ELF-1 (cell line): Measurements from ENCODE around the gene NR6A1.
A peak's percentile ranks its signal among the peaks of the same experiment; 100 is the strongest.

ENCODE experiments used
- DNase-seq: peaks from one replicate; pipeline ENCODE4 v3.0.0-alpha.2; 2016; ENCODE audit warnings: low read depth, low spot score

NR6A1 gene

GRCh38 chr9:124526174-124526573, 244.9 kb downstream of the NR6A1 start:
- no peak for DNase-seq

GRCh38 chr9:124522121-124523098, 248.7 kb downstream of the NR6A1 start:
- DNase-seq = peak; percentile 68

GRCh38 chr9:124521142-124521541, 250.0 kb downstream of the NR6A1 start:
- DNase-seq = no peak

- no peak for DNase-seq
Observed at GRCh38 chr9:124520206-124520596, 250.9 kb downstream of the NR6A1 start.

GRCh38 chr9:124518116-124518515, 253.0 kb downstream of the NR6A1 start:
- DNase-seq = no peak

- peak; percentile 76 for DNase-seq
Observed at GRCh38 chr9:124517600-124517999, 253.5 kb downstream of the NR6A1 start.

- DNase-seq = no peak
Observed at GRCh38 chr9:124514874-124515273, 256.2 kb downstream of the NR6A1 start.

- no peak for DNase-seq
Observed at GRCh38 chr9:124514125-124514524, 257.0 kb downstream of the NR6A1 start.

- DNase-seq = no peak
Observed at GRCh38 chr9:124513376-124513994, 257.6 kb downstream of the NR6A1 start.

- no peak for DNase-seq
Observed at GRCh38 chr9:124512806-124513204, 258.3 kb downstream of the NR6A1 start.

- DNase-seq = no peak
Observed at GRCh38 chr9:124511891-124512805, 259.0 kb downstream of the NR6A1 start.

GRCh38 chr9:124511426-124511840, 259.7 kb downstream of the NR6A1 start:
- no peak for DNase-seq

- no peak for DNase-seq
Observed at GRCh38 chr9:124510650-124511425, 260.3 kb downstream of the NR6A1 start.

GRCh38 chr9:124507880-124508423, 263.2 kb downstream of the NR6A1 start:
- no peak for DNase-seq

GRCh38 chr9:124506931-124507879, 263.9 kb downstream of the NR6A1 start, which contains the start of gene NR5A1:
NR5A1 (minus strand) TSS chr9:124507399; CDS start chr9:124503395, 4,004 bp downstream.
- no peak for DNase-seq

- no peak for DNase-seq
Observed at GRCh38 chr9:124506433-124506832, 264.7 kb downstream of the NR6A1 start.

- DNase-seq = no peak
Observed at GRCh38 chr9:124505901-124506346, 265.2 kb downstream of the NR6A1 start.

GRCh38 chr9:124505006-124505900, 265.9 kb downstream of the NR6A1 start:
- no peak for DNase-seq
